NCI-H1694 treated with DMSO at 0.1 percent for 48 hours (cell line): ENCODE data around the gene KRT4.

Source experiments
- DNase-seq: peaks from one replicate; lab custom pipeline; 2025; lab: John Stamatoyannopoulos, UW

Gene KRT4

GRCh38 chr12:52836491-52837412 lies 22.8 kb upstream of the KRT4 start:
- no peak for DNase-seq

GRCh38 chr12:52836042-52836466 lies 22.1 kb upstream of the KRT4 start:
- no peak for DNase-seq

GRCh38 chr12:52835271-52836041 lies 21.5 kb upstream of the KRT4 start:
- DNase-seq = no peak

DNA sequence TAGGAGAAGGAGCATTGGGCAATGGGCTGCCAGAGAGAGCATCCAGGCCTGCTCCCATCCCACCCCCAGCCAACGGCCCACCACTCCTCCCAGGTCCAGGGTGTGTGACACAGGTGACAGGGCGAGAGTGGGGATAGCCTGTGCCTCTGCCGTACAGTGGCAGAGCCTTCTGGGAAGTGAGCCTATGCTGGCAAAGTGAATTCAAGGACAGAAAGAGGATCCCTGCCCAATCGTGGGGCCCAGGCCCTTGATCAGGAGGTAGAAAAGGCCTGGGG lies 20.7 kb upstream of the KRT4 start:
- no peak for DNase-seq

- DNase-seq = no peak
These were observed 20.2 kb upstream of the KRT4 start, which contains the start of gene KRT79 for GRCh38 chr12:52833922-52834726. Gene KRT79 (minus strand): TSS chr12:52834311. CDS start chr12:52834260, 51 bp downstream.

DNA sequence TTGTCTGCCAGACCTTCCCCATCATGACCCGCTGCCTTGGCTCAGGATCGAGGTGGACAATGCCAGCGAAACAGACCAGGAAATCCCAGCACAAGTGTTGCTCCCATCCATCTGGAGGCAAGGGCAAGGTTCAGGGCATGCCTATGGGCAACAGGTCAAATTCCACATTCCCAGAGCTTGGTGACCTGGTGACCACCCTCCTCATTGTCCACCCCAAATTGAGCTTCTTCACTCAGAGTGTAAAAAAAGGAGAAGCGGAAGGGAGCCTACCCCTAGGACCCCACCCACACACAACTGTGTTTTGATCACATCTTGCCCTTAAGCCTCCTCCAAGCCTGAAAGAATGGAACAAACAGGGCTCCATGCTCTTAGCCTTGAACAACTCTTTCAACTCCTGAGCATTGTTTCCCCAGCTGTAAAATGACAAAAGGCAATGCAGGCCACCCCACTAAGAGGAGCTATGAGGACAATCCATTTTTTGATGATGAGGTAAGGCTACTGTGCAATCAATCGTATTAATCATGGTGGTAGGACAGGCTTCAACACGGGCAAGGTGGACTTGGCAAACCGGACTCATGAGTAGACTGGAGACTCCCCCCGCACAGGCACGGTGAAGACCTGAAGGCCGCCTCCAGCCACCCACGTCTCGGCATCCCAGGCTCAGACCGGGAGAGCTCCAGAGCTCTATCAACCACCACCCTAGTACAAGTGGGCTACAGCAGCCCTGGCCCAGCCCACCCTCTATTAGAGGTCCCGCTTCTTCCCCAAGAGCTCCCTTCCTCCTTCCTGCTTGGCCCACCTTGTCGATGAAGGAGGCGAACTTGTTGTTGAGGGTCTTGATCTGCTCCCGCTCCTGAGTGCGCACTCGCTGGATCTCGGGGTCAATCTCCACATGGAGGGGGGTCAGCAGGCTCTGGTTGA lies 19.3 kb upstream of the KRT4 start:
- no peak for DNase-seq

- no peak for DNase-seq
These were observed 18.5 kb upstream of the KRT4 start for GRCh38 chr12:52832451-52832850.

DNA sequence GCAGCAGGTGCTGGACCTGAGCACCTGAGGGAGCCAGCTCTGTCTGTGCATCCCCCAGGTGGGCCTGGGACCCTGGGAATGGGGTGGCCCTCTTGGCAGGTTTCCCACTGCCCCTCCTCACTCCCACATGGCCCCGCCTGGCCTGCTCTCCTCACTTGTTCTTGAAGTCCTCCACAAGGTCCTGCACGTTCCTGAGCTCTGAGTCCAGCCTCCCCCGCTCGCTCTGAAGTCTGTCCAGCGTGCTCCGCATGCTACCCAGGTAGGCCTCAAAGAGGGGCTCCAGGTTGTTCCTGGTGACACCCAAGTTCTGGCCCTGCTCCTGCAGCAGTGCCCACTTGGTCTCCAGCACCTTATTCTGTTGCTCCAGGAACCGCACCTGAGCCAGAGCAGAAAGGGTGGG lies 17.3 kb upstream of the KRT4 start:
- DNase-seq = no peak

DNA sequence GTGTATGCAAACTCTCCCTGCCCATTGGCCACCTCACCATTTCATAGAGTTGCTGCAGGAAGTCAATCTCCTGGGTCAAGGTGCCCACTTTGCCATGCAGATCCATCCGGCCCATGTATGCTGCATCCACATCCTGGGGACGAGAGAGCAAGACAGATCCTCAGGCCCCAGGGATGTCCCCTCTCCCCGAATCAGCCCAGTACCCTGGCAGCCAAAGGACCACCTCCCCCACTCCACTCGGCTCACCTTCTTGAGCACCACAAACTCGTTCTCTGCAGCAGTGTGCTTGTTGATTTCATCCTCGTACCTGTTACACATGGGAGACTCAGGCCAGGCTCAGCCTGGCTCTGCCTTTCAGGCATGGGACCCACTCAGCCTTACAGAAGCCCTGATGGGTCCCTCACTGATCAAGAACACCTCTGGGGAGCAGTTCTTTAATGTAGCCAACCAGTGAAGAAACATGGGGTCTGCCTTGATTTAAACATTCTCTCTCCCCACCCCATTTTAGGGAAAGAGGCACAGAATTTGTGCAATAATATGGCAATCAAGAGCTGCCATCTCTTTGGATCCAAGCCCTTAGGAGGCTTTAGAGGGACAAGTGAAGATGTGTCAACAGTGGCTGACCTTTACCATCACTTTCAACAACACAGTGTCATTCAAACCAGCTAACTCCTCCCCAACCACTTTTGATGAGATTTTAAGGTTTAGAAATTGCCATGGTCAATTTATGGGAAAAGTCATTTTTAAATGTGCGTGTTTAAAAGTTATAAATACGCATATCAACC lies 16.3 kb upstream of the KRT4 start:
- no peak for DNase-seq

- no peak for DNase-seq
These were observed 14.7 kb upstream of the KRT4 start for GRCh38 chr12:52828591-52829021.

GRCh38 chr12:52828156-52828555 lies 14.2 kb upstream of the KRT4 start:
- no peak for DNase-seq

DNA sequence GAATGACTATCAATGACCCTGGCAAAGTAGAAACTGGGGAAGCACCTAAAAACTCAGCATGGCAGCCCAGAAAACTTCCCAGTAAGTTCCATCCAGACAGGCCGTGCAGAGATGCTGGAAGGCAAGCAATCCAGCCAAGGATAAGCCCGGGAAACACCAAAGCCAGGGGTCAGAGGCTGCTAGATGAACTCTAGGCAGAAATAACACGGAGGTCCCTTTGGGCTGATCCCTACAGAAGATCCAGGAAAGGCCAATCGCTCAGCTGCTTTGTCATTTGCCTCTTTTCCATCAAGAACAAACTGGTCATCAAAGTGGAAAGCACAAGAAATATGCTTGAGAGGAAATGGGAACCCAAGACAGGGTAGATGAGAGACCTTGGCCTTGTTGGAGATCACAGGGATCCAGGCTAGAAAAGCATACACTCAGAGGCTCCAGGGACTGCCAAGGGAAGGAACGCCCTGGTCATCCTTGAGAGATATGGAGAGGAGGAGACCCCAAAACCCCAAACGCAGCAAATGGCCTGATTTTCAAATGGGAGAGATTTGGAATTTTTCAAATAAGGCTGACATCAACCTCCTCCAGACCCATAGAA lies 13.7 kb upstream of the KRT4 start:
- DNase-seq = no peak

GRCh38 chr12:52826611-52827498 lies 12.9 kb upstream of the KRT4 start:
- no peak for DNase-seq

- no peak for DNase-seq
These were observed 12.0 kb upstream of the KRT4 start for GRCh38 chr12:52825961-52826360.

DNA sequence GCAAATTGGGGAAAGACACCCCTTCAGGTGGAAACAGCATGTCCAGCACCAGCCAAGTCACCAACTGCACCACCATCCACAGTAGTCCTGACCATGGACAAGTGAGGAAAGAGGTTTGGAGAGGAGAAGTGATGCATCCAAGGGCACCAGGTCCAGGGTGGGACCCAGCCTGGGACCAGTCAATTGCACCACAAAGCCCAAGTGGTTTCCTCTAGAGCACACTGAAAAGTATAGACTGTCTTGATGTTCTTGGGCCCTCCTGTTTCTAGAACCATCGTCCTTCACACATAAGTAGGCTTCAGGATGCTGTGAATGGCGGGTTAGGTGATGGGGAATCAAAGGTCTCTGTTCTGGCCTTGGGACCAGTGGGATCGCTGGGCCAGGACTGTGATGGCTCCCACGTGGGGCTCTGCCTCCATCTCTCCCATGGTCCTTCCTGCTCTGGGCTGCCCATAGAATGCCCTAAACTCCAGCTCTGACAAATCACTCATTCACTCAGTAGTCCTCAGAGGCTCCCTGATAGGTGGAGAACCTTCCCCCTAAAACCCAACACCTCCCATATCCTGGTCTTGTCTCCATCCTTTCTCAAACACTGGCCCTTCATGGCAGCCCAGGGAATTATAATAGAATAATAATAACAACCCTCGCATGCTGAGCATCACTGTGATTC lies 11.0 kb upstream of the KRT4 start:
- DNase-seq = no peak

DNA sequence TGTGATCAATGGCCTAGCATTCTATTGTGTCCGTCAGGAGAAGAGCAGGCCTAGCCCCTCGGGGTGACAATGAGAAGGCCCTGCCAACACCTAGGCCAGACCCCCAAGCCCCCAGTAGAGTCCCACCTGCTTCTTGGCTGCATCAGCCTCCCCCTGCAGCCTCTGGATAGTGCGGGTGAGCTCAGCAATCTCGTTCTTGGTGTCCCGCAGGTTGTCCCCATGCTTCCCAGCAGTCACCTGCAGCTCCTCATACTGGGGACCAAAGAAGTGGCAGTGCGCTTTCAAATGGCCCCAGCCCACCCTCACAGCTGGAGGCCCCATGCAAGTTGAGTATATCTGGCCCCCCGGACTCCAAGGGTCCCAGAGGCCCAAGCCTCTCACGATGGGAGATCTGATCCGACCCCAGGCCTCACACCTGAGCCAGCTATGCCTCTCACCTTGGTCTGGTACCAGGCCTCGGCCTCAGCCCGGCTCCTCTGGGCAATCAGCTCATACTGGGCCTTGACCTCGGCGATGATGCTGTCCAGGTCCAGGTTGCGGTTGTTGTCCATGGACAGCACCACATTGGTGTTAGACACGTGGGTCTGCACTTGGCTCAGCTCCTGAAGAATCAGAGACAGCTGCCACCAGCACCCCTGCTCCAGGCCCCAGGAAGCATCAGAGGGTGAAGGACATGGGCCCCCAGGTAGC lies 10.0 kb upstream of the KRT4 start:
- DNase-seq = no peak

- no peak for DNase-seq
These were observed 9.0 kb upstream of the KRT4 start for GRCh38 chr12:52822771-52823510.
